GM12878 (cell line): ENCODE results near the gene FOS. TPM values are rescaled to one million over a fixed set of nuclear protein-coding genes. Genes with fewer than 3 reads are reported as not detected.

Experiments
- ATAC-seq: fragments of 200-7000 bp; cut with Tn5 transposase; 3 replicates; pipeline ENCODE4 v1.9.1; 2020; ENCODE audit warnings: mild to moderate bottlenecking, moderate library complexity
- BruUV-seq: library from RNA; stranded (reverse); fragments of 400-500 nt; replicated peaks from 2 replicates; lab custom pipeline; 2021; lab: Mats Ljungman, UMichigan
- CTCF ChIA-PET: fragments of 300-600 bp; sonication (Branson Sonifier 250); formaldehyde crosslinking; extraction: SDS; loops from one replicate; lab custom pipeline; 2021; ENCODE audit warnings: inconsistent platforms; lab: Yijun Ruan, JAX
- POLR2A ChIA-PET: fragments of 350-600 bp; formaldehyde crosslinking; extraction: SDS; loops from one replicate; lab custom pipeline; 2021; ENCODE audit warnings: inconsistent platforms; lab: Charles Lee
- RAD21 ChIA-PET: fragments of 300-600 bp; sonication (Branson Sonifier 250); formaldehyde crosslinking; loops from one replicate; lab custom pipeline; 2023; ENCODE audit warnings: antibody characterized with exemption; ENCODE audit not compliant: unreplicated experiment; lab: Charles Lee
- SMC1A ChIA-PET: fragments of 300-600 bp; sonication (Branson Sonifier 250); formaldehyde crosslinking; loops from one replicate; lab custom pipeline; 2023; ENCODE audit not compliant: unreplicated experiment, uncharacterized antibody; lab: Charles Lee
- DNase-seq: peaks from one replicate; pipeline ENCODE4 v3.0.0-alpha.2; 2011; ENCODE audit warnings: low read depth, low spot score
- FAIRE-seq: peaks from 3 replicates; lab custom pipeline; 2011; peaks lifted over from hg19 to GRCh38; lab: Jason Lieb, UNC
- H2AFZ ChIP-seq: 2 replicates; pipeline ENCODE4 v1.6.0; 2011; ENCODE audit warnings: low read depth, low read length, control low read depth; ENCODE audit not compliant: control insufficient read depth
- H3K27ac ChIP-seq: 2 replicates; pipeline ENCODE4 v1.5.1; 2011; ENCODE audit warnings: control low read depth; ENCODE audit not compliant: control insufficient read depth, insufficient read depth
- H3K27me3 ChIP-seq, 2 experiments: replicated peaks in 1 of 2; 2 replicates each; pipeline versions ENCODE4 v1.6.0 to v1.6.1; 2011; ENCODE audit warnings: low read length in 1 of 2; ENCODE audit not compliant: control insufficient read depth in 2 of 2, insufficient read depth in 2 of 2
- H3K36me3 ChIP-seq, 2 experiments: 2 replicates each; pipeline ENCODE4 v1.5.1; 2011; ENCODE audit warnings: low read length in 1 of 2; ENCODE audit not compliant: control insufficient read depth in 2 of 2, insufficient read depth in 2 of 2
- H3K4me1 ChIP-seq: 2 replicates; pipeline ENCODE4 v1.6.1; 2011; ENCODE audit warnings: mild to moderate bottlenecking, low read length, moderate library complexity, mixed read lengths; ENCODE audit not compliant: control insufficient read depth, insufficient read depth
- H3K4me2 ChIP-seq: 2 replicates; pipeline ENCODE4 v1.6.0; 2011; ENCODE audit warnings: control low read depth; ENCODE audit not compliant: control insufficient read depth, insufficient read depth
- H3K4me3 ChIP-seq: fragments of 200-600 bp; sonication (generic); 2 replicates; pipeline ENCODE4 v1.5.1; 2016
- H3K79me2 ChIP-seq: 2 replicates; pipeline ENCODE4 v1.6.0; 2011; ENCODE audit warnings: low read length; ENCODE audit not compliant: control insufficient read depth, insufficient read depth
- H3K9ac ChIP-seq: 2 replicates; pipeline ENCODE4 v1.8.0; 2011; ENCODE audit warnings: low read length, control low read depth, mixed read lengths; ENCODE audit not compliant: control insufficient read depth, insufficient read depth
- H3K9me3 ChIP-seq: replicated peaks from 3 replicates; pipeline ENCODE4 v1.5.1; 2011; ENCODE audit warnings: mild to moderate bottlenecking, low read length; ENCODE audit not compliant: control insufficient read depth, insufficient read depth
- H4K20me1 ChIP-seq: 2 replicates; pipeline ENCODE4 v1.6.0; 2011; ENCODE audit not compliant: control insufficient read depth, insufficient read depth
- CBFB ChIP-seq: IDR thresholded peaks from 2 replicates; pipeline ENCODE4 v1.6.1; 2016; ENCODE audit warnings: antibody characterized with exemption, low read depth
- EZH2 ChIP-seq: IDR thresholded peaks from 2 replicates; pipeline ENCODE4 v1.6.1; 2012; ENCODE audit warnings: low read depth, mild to moderate bottlenecking, control low read depth, inconsistent platforms, low read length, borderline replicate concordance; ENCODE audit not compliant: control insufficient read depth
- MXI1 ChIP-seq: fragments of 150-350 bp; IDR thresholded peaks from 2 replicates; pipeline ENCODE4 v1.6.1; 2011; ENCODE audit warnings: low read depth, mild to moderate bottlenecking, inconsistent platforms, low read length, improper control_type of control experiment
- NFYB ChIP-seq: IDR thresholded peaks from 2 replicates; pipeline ENCODE4 v1.6.1; 2011; ENCODE audit warnings: low read depth, mild to moderate bottlenecking, low read length, improper control_type of control experiment, moderate library complexity; ENCODE audit not compliant: insufficient read depth
- PAX8 ChIP-seq: fragments of 450-650 bp; IDR thresholded peaks from 2 replicates; pipeline ENCODE4 v1.6.1; 2017; ENCODE audit warnings: mild to moderate bottlenecking, moderate library complexity
- REST ChIP-seq: IDR thresholded peaks from 2 replicates; pipeline ENCODE4 v1.6.1; 2012; ENCODE audit warnings: mild to moderate bottlenecking, low read depth, low read length
- RUNX3 ChIP-seq: IDR thresholded peaks from 2 replicates; pipeline ENCODE4 v1.6.1; 2012; ENCODE audit warnings: low read length, inconsistent platforms
- SMARCA5 ChIP-seq: fragments of 450-650 bp; IDR thresholded peaks from 2 replicates; pipeline ENCODE4 v1.6.1; 2017; ENCODE audit warnings: mild to moderate bottlenecking
- TCF12 ChIP-seq: IDR thresholded peaks from 2 replicates; pipeline ENCODE4 v1.6.1; 2011; ENCODE audit warnings: low read depth, mild to moderate bottlenecking, low read length
- TCF3 ChIP-seq: IDR thresholded peaks from 2 replicates; pipeline ENCODE4 v1.6.1; 2012; ENCODE audit warnings: low read depth, mild to moderate bottlenecking, low read length, borderline replicate concordance; ENCODE audit not compliant: insufficient read depth
- TCF7 ChIP-seq: IDR thresholded peaks from 2 replicates; pipeline ENCODE4 v1.6.1; 2014; ENCODE audit warnings: antibody characterized with exemption, borderline replicate concordance
- YY1 ChIP-seq: IDR thresholded peaks from 2 replicates; pipeline ENCODE4 v1.6.1; 2011; ENCODE audit warnings: low read depth, mild to moderate bottlenecking, low read length
- ZZZ3 ChIP-seq: IDR thresholded peaks from 2 replicates; pipeline ENCODE4 v1.6.1; 2011; ENCODE audit warnings: low read depth; ENCODE audit not compliant: control insufficient read depth, insufficient read length
- WGBS: methylation state at CpG from one replicate; pipeline ENCODE4 v1.1.6; 2016; ENCODE audit warnings: low lambda C conversion rate; ENCODE audit not compliant: insufficient replicate concordance, insufficient coverage; ENCODE audit errors: missing lambda C conversion rate; 5-methylcytosine and 5-hydroxymethylcytosine counted together
- in situ Hi-C: fragments of 300-500 bp; cut with MboI; formaldehyde crosslinking; loops from 9 replicates; pipeline ENCODE4 v1.14.3; 2018; ENCODE audit warnings: mixed read lengths
- intact Hi-C: fragments of 100-400 bp; cut with micrococcal nuclease; formaldehyde crosslinking; loops from one replicate; pipeline ENCODE4 v1.14.2; 2022; ENCODE audit not compliant: unreplicated experiment
- polyA plus RNA-seq, 11 experiments: library from polyadenylated mRNA; depleted of rRNA in 4 of 11; unstranded in 6 of 11; stranded (reverse) in 5 of 11; fragments of >200 nt; fragmentation: Nextera tagmentation in 4 of 11; fragmentation: Illumina TruSeq in 1 of 11; extraction: Ambion mirVana in 4 of 11; extraction: Trizol in 1 of 11; gene quantifications; 1 replicate in 1 of 11; 2 replicates in 10 of 11; pipeline versions ENCODE4 v1.2.1 to v1.2.3, GENCODE V29; 2011 to 2016; ENCODE audit warnings: inconsistent platforms in 2 of 11, missing spikeins in 2 of 11, low read depth in 1 of 11
- total RNA-seq, 4 experiments: library from RNA; depleted of rRNA in 3 of 4; stranded (reverse); fragments of >200 nt in 3 of 4; fragmentation: Illumina TruSeq in 1 of 4; extraction: Trizol in 1 of 4; gene quantifications; 2 replicates each; pipeline versions ENCODE4 v1.2.1 to v1.2.3, GENCODE V29; 2013 to 2021

The FOS gene
- total and polyA plus RNA-seq, 10 of the 15 experiments (the other 5 are each of a cell fraction or from before 2014, with no cell fraction given): 0.02 to 0.95 (median 0.38) TPM

GRCh38 chr14:75298187-75298965 is 19.7 kb downstream of the FOS start (continued):
- TF ChIP-seq REST: no peak
- TF ChIP-seq, all 136 proteins: peak for 0

GRCh38 chr14:75299059-75299458 is 20.4 kb downstream of the FOS start:
- no peak for DNase-seq
- Histone ChIP-seq H3K4me1 (peaks cover 17% of the 10 kb centered on the region), H3K4me3 (no peak overlapping the region), H3K9me3 (no peaks in the 10 kb centered on the region), H3K79me2 (no peaks in the 10 kb centered on the region), H3K4me2 (no peak overlapping the region), H3K36me3 (no peaks in the 10 kb centered on the region), H4K20me1 (no peaks in the 10 kb centered on the region), H2AFZ (no peak overlapping the region), H3K27me3 (no peaks in the 10 kb centered on the region), H3K9ac (no peak overlapping the region), H3K27ac (no peak overlapping the region)
- WGBS: 47% methylated on average over 8 of the region's 8 CpGs
- FAIRE-seq: no peak
- ATAC-seq: no peak
- intact Hi-C loops (loop anchor here (10.0 kb wide), 2 partner anchors 74 to 434 kb away; no protein-coding TSS in a partner anchor), in situ Hi-C loops (no loop called here)
- ChIA-PET CTCF (interaction anchor here (0.6 to 14.0 kb wide), 10 partner anchors 9 to 438 kb away, joined by 3 to 279 read pairs (median 4); partner anchors contain the start of gene NEK9), RAD21 (interaction anchor here (0.5 to 6.3 kb wide), 5 partner anchors 32 to 211 kb away, joined by 3 to 57 read pairs (median 3); no protein-coding TSS in a partner anchor), SMC1A (interaction anchor here (1.0 to 13.3 kb wide), 8 partner anchors 9 to 272 kb away, joined by 3 to 154 read pairs (median 4); no protein-coding TSS in a partner anchor), POLR2A (interaction anchor here (0.6 to 1.3 kb wide), 2 partner anchors 158 to 421 kb away, joined by 3 read pairs; no protein-coding TSS in a partner anchor)
- no TSS peak for BruUV-seq
- TF ChIP-seq TCF3 (no peak), ZZZ3 (no peak), NFYB (no peak), PAX8 (no peak), TCF7 (no peak), CBFB (no peak), RUNX3 (no peak), MXI1 (no peak), YY1 (no peak), TCF12 (no peak), EZH2 (no peak), SMARCA5 (no peak)
